HG03025 (cell line): ENCODE data around the gene ALG6.
"Not testable (repeated sequence)": the region's sequence is repeated elsewhere in the genome, so short reads cannot be mapped to it uniquely, and the experiment has no call there.

ENCODE experiments used
- ATAC-seq: cut with Tn5 transposase; IDR thresholded peaks from one replicate; pipeline ENCODE4 v1.9.1; 2021; ENCODE audit warnings: mild to moderate bottlenecking, moderate library complexity; ENCODE audit not compliant: unreplicated experiment, low FRiP score

ALG6 gene

GRCh38 chr1:63328122-63328521, 39.3 kb upstream of the ALG6 start:
- ATAC-seq: no peak

GRCh38 chr1:63328781-63329180, 38.6 kb upstream of the ALG6 start:
- no peak for ATAC-seq

GRCh38 chr1:63329621-63330330, 37.7 kb upstream of the ALG6 start:
- ATAC-seq: no peak

GRCh38 chr1:63330331-63330916, 37.0 kb upstream of the ALG6 start:
- no peak for ATAC-seq

- no peak for ATAC-seq
Measured at GRCh38 chr1:63342402-63342801, 25.0 kb upstream of the ALG6 start.

- ATAC-seq: no peak
Measured at GRCh38 chr1:63343922-63344321, 23.5 kb upstream of the ALG6 start.

- no peak for ATAC-seq
Measured at GRCh38 chr1:63350320-63350719, 17.1 kb upstream of the ALG6 start.

- no peak for ATAC-seq
Measured at GRCh38 chr1:63352736-63353135, 14.7 kb upstream of the ALG6 start.

GRCh38 chr1:63356234-63356633, 11.2 kb upstream of the ALG6 start:
- not testable (repeated sequence) for ATAC-seq

- ATAC-seq: no peak
Measured at GRCh38 chr1:63359561-63359960, 7.9 kb upstream of the ALG6 start.

- no peak for ATAC-seq
Measured at GRCh38 chr1:63362073-63362472, 5.4 kb upstream of the ALG6 start.

GRCh38 chr1:63362578-63362977, 4.8 kb upstream of the ALG6 start:
- no peak for ATAC-seq

GRCh38 chr1:63363014-63363413, 4.4 kb upstream of the ALG6 start:
- no peak for ATAC-seq

GRCh38 chr1:63366908-63367214, 566 bp upstream of the ALG6 start:
- ATAC-seq: no peak

- peak; percentile 4 for ATAC-seq
Measured at GRCh38 chr1:63368131-63368530, 704 bp downstream of the ALG6 start.

- ATAC-seq: no peak
Measured at GRCh38 chr1:63379583-63379982, 12.2 kb downstream of the ALG6 start.

- no peak for ATAC-seq
Measured at GRCh38 chr1:63381741-63382140, 14.3 kb downstream of the ALG6 start.

- no peak for ATAC-seq
Measured at GRCh38 chr1:63401945-63402344, 34.5 kb downstream of the ALG6 start.

- ATAC-seq: no peak
Measured at GRCh38 chr1:63403386-63403785, 36.0 kb downstream of the ALG6 start.

- no peak for ATAC-seq
Measured at GRCh38 chr1:63405021-63405420, 37.6 kb downstream of the ALG6 start.

GRCh38 chr1:63405987-63406386, 38.6 kb downstream of the ALG6 start:
- ATAC-seq: no peak

GRCh38 chr1:63407002-63407401, 39.6 kb downstream of the ALG6 start:
- ATAC-seq: no peak

- no peak for ATAC-seq
Measured at GRCh38 chr1:63408331-63408730, 40.9 kb downstream of the ALG6 start.
